Coronary artery (tissue), 2 donors: ENCODE results near the gene RABGAP1.
A peak's percentile ranks its signal among the peaks of the same experiment; 100 is the strongest.

Experiments
- DNase-seq: peaks from one replicate; pipeline ENCODE4 v3.0.0-alpha.2; 2017; ENCODE audit warnings: low spot score
- H3K27ac ChIP-seq, 2 donors: fragments of 200-600 bp; sonication (generic); one replicate each; pipeline ENCODE4 v1.5.1; 2016 to 2019
- H3K4me3 ChIP-seq: fragments of 200-600 bp; sonication (generic); 2 replicates; pipeline ENCODE4 v1.5.1; 2016; ENCODE audit warnings: mild to moderate bottlenecking, moderate library complexity
- TF ChIP-seq, protein P1 (sequence below): fragments of 200-600 bp; sonication (generic); IDR thresholded peaks from one replicate; pipeline ENCODE4 v1.5.1; 2019; ENCODE audit warnings: antibody characterized with exemption

Gene RABGAP1

DNA sequence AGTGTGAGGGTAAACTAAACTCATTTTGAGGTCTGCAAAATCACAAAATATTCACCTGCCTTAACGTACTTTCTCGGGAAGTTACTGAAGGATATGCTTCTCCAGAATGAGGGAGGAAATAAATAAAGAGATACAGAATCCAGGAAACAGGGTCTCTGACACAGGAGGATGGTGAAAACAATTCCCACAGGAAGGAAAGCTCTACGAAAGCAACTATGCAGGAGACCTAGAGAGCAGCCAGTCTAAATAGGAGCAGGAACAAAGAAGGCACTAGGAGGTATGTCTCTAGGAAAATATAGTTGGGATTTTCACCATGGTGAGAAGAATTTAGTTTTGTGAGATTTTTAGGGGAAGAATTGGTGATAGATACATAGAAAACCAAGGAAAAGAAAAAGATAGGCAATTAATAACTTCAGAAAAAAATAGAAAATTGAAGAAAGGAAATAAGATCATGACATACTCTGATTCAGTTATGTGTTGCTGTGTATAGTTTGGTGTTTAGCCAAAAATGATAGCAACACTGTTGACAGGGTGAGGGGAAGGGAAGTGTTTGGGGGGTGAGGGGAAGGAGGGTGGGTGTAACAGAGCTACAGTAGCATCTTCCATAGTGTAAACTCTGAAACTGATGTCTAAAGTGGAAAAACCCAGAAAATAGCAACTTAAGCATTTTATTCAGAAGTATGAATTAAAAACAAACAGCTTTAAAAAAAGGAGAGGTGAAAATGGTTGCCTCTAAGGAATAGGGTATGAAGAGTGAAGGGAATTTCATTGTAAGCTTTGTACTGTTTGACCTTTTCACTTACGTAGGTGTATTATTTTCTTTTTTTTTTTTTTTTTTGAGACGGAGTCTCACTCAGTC is 102.5 kb downstream of the RABGAP1 start:
- TF ChIP-seq, protein P1, sequence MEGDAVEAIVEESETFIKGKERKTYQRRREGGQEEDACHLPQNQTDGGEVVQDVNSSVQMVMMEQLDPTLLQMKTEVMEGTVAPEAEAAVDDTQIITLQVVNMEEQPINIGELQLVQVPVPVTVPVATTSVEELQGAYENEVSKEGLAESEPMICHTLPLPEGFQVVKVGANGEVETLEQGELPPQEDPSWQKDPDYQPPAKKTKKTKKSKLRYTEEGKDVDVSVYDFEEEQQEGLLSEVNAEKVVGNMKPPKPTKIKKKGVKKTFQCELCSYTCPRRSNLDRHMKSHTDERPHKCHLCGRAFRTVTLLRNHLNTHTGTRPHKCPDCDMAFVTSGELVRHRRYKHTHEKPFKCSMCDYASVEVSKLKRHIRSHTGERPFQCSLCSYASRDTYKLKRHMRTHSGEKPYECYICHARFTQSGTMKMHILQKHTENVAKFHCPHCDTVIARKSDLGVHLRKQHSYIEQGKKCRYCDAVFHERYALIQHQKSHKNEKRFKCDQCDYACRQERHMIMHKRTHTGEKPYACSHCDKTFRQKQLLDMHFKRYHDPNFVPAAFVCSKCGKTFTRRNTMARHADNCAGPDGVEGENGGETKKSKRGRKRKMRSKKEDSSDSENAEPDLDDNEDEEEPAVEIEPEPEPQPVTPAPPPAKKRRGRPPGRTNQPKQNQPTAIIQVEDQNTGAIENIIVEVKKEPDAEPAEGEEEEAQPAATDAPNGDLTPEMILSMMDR = no peak
- DNase-seq = no peak
- Histone ChIP-seq H3K27ac (peak overlapping the region; percentile 85 to 86), H3K4me3 (peak overlapping the region; percentile 6)

DNA sequence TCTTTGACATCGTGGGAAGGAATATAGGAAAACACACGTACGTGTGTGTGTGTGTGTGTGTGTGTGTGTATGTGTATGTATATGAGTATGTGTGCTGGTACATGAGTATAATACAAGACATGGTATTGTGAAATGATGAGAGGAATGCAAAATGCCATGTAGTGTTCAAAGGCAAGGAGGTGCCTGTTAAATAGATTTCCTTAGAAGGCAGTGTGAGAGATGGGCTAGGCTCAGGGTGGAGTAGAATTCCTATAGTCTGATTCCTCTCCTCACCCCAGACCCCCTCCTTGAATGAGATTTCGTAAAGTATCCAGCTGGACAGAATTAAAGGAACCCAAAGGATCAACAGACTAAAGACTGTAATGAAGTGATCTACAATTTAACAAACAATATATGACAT is 103.8 kb downstream of the RABGAP1 start:
- TF ChIP-seq, protein P1 = no peak
- no peak for DNase-seq
- H3K27ac ChIP-seq = peak overlapping the region; percentile 85 to 86
- H3K4me3 ChIP-seq = no peak overlapping the region

DNA sequence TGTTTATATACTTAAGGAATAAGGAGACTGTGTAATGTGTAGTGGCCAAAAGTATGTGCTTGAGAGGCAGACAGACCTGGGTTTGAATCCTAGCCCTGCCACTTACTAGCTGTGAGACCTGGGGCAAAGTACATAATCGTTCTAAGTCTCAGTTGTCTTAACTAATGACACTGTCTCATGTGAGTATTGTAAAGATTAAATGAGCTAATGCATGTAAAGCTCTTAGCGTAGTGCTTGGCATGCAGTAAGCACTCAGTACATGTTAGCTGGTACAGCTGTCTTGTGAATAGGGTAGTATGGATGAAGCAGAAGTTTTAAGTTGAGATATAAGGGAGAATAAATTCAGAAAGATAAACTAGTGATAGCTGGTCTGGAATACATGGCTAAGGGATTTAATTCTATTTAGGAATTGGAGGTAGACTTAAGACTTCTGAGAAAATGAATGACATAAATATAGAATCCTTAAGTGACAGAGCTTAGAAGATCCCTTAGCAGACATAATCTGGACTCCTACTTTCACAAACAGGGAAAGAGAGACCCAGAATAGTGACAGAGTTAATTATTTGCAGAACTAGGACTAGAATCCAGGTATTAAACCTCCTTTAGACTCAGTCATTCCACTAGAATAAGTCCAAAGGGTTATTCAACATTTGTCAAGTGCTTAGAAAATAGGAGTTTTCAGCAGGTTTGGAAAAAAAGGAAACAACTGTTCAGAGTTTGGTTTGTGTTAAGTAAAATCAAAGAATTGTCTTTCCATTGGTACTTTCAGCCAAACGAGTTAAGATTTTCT is 105.8 kb downstream of the RABGAP1 start:
- no peak for DNase-seq
- H3K4me3 ChIP-seq = no peak overlapping the region
- TF ChIP-seq, protein P1 = no peak
- H3K27ac ChIP-seq = peak overlapping the region; percentile 85 to 86

DNA sequence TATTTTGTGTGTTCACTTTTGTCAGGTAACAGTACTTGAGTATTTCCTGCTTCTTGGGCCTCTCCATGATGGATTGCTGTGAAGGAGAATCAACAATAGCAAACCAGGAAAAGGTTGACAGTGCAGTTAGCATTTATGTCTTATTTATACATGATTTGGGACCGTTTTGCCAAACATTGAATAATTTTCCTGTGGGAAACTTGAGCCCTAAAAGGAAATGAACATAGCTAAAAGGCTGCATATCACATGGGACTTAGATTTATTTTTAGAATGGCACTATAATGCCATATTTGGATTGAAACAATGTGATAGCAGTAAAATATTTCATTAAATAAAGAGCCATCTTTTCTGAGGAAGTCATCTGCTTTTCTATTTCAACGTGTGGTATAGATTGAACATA is 107.9 kb downstream of the RABGAP1 start:
- H3K27ac ChIP-seq = peak overlapping the region; percentile 83 to 85
- TF ChIP-seq, protein P1 = no peak
- no peak overlapping the region for H3K4me3 ChIP-seq
- DNase-seq = no peak

DNA sequence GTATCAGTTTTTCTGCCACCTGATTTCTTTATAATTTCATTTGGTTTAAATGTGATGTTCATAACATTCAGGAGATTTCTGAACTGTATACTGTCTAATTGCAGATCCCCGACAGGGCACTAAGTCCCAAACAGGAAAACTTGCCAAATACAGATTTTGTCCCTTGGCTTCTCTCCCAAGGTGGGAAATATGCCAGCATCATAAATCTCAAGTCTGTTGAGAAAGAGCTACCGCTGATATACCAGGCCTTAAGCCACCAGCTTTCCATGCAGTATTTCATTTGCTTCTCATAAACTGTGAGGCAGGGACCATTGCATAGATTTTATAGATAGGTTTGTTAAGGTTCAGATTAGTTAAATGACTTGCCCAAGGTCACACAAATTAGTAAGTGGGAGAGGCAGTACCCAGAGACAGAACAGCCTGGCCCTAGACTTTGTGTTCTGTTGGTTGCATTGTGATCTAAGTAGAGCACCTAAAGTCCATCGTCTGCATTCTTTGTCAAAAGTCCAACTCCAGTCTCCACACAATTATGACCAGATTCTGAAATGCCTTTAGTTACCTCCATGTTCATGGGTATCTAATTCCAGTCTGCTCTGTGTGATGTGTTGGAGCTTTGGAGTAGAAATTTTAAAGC is 108.9 kb downstream of the RABGAP1 start:
- TF ChIP-seq, protein P1 = no peak
- DNase-seq = no peak
- H3K4me3 ChIP-seq = peak overlapping the region; percentile 15
- H3K27ac ChIP-seq = peak overlapping the region; percentile 83 to 85

DNA sequence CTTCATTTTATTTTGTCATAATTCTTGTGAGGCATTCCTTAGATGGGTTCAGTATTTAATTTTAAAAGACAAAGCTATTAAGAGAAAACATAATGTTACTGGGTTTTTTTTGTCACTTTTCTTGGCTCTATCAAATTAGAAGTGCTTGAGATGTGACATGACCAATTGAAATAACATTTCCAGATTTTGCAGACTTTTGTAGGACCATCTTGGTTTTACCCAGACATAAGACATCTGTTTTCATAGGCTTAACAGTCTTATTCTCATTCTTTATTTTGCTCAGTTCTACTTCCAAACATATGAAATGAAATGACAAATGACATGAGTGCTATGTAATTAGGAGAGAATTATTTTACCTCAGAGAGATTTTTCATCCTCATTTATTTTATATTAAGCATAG is 112.2 kb downstream of the RABGAP1 start:
- Histone ChIP-seq H3K4me3 (no peak overlapping the region), H3K27ac (peak overlapping the region; percentile 56 to 71)
- no peak for DNase-seq
- TF ChIP-seq, protein P1 = no peak
